Cortex of kidney (tissue), 1 donor: ENCODE results near the gene CMTM6.
"Not testable (repeated sequence)": the region's sequence is repeated elsewhere in the genome, so short reads cannot be mapped to it uniquely, and the experiment has no call there.

Experiments used
- DNase-seq: peaks from one replicate; lab custom pipeline; 2025; lab: John Stamatoyannopoulos, UW

The CMTM6 gene

DNA sequence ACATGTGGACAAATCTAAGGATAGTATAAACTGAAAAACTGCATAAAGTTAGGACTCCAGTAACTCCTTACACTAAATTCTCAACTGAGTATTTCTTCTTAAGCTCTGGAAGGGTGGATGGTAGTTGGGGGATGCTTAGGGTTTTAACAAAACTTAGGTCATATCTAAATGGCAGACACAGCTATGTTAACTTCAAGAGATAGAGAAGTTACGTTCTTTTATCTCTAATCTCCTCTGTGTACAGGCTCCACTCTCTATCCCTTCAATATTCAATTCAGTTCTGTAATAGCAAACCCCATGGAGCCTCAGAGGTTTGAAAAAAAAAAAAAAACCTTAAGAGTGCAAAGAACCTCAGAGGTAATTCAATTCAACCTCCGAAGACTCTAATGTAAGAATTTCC is 3.1 kb downstream of the CMTM6 start:
- DNase-seq, result no peak

GRCh38 chr3:32498992-32499391 is 3.7 kb downstream of the CMTM6 start:
- DNase-seq, result no peak

- no peak for DNase-seq
Observed at GRCh38 chr3:32498252-32498651, 4.4 kb downstream of the CMTM6 start.

DNA sequence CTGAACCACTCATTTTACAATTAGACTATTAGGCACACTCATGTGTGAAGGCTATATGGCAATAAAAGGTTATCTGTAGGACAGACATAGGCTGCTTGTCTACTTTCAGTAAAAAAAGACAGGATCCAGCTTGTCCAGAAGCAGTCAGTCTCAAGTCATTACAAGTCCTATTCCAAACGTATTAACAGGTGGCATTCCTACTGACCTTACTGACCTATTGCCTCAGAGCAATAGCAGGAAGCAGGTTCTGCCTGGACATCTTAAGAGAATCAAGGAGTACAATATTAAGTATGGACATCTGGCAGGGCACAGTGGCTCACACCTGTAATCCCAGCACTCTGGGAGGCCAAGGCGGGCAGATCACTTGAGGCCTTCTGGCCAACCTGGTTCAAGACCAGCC is 7.0 kb downstream of the CMTM6 start:
- no peak for DNase-seq

- no peak for DNase-seq
Observed at GRCh38 chr3:32495085-32495484, 7.6 kb downstream of the CMTM6 start.

DNA sequence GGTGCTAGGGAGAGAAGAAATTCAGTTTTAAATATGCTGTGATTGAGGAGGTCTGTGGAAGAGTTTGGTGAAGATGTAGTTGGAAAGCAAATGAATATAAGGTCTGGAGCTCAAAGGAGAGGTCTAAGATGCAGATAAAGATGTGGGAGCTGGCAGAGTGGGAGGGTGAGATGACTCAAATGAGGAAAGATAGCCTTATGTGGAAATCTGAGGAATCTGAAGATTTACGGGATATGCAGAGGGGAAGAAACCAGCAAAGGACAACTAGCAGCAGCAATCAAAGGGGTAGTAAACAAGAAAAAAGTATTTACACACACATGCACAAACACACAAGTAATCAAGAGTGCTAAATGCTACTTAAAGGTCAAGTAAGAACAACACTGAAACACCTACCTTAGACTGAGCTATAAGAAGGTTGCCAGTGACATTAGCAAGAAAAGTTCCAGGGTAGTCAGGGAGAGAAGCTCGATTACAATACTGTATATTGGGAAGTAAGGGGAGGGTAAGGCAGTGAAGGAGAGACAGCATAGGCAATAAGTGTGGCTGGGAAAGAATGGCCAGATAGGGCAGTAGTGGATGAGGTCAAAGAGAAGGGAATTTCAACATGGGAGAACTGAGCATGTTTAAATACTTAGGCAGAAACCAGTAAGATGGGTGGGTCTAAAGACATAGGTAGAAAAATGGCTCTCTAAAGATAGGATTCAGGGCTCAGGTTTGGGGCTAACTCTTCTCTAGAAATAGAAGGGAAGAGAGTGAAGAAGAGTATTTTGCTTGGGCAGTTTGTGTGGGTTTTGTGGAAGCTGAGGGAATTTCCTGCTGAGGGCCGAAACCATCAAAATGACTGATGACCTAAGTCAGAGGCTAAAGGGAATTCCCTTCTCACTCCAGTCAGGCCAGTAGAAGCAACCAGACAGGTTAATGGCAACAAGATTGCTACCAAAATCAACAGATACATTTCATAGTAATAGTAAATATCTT is 8.9 kb downstream of the CMTM6 start:
- DNase-seq, result no peak

DNA sequence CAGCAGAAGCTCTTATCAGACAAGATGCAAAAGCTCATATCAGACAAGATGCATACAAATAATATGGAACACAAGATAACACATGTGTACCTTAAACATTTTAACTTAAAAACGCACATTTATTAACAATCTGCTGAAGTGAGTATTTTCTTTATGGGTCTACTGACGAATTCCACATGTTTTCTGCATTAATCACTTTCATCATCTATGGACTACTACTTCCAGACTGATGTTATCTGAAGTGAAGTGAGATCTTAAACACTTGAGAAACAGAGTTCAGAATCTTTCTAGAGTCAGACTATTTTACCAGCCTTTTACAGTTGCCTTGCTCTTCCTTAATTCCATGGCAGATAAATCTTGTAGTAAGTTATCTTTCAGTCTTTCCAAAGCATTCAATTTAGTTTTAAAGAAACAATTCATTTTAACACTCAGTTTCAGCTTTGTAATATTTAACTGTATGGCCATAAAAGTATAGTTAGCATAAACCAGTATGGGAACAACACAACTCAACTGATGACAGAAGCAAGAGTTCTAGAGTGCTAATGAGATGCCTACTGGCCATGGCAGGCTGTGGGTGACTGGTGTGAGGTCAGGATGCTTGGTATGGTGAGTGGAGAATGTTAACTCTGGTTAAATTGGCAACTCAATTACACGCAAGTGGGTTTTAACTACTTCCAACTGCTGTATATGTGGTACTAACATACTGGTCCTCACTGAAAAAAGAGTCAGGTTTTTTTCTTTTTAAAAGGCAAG is 9.8 kb downstream of the CMTM6 start:
- DNase-seq, result no peak

DNA sequence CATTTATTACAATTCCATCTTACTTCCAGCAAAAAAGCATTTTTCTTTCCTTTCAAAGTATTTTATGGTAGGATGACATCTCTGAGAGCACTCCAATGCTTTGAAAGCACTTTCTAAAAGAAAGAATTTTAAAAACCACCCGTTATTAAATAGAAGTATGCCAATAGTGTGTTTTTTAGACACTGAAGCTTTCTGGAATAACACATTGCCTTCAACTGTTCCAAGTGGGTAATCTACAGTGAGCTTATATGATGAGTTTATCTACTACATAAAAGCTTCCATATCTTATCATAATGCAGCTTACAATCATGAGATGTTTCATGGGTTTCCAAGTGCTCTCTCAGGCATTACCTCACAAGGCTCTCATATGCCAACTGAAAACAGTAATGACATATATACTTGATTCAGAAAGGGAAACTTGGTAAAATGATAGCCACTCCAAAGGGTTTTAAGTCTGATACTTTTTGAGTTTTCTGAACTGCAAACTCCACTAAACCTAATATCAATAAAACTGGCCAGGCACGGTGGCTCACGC is 14.1 kb downstream of the CMTM6 start:
- DNase-seq, result no peak

- no peak for DNase-seq
Observed at GRCh38 chr3:32487781-32488473, 14.7 kb downstream of the CMTM6 start.

DNA sequence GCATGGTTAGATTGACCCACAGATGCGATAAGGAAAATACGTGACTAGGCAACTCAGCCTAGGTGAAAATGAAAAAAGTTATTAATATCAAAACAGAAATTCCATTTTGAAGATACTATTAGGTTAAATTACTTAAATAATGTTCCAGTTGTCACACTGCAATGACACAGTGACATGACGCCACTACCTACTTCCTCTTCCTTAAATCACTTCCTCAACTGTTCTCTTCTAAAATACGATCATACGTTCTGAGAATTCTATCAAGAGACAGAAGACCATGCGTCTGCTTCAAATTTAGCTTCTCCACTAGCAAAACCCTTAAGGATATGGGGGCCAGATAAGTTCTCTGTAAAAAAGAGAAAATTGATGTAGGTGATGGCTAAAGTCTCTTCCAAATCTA is 18.2 kb downstream of the CMTM6 start:
- no peak for DNase-seq

GRCh38 chr3:32483772-32484171 is 18.9 kb downstream of the CMTM6 start:
- no peak for DNase-seq

- DNase-seq, result no peak
Observed at GRCh38 chr3:32482693-32483092, 20.0 kb downstream of the CMTM6 start.

- DNase-seq, result no peak
Observed at GRCh38 chr3:32481791-32482631, 20.6 kb downstream of the CMTM6 start.

DNA sequence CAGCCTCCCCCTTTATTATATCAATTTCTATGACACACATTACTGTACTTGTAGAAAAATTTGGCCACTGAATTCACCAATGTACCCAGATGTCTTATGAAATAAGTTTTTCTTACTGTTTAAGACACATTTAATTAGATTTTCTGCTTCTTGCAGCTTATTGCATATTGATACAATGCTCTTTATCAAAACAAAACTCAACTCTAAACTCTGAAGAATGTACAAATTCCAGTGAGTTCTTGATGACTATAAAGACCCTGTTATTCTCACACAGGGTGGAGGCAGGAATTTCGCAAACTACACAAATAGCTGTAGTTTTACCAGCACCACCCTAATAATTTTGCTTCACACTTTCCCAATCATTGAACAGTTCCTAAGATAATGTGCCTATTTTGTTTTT is 22.0 kb downstream of the CMTM6 start:
- DNase-seq, result no peak

DNA sequence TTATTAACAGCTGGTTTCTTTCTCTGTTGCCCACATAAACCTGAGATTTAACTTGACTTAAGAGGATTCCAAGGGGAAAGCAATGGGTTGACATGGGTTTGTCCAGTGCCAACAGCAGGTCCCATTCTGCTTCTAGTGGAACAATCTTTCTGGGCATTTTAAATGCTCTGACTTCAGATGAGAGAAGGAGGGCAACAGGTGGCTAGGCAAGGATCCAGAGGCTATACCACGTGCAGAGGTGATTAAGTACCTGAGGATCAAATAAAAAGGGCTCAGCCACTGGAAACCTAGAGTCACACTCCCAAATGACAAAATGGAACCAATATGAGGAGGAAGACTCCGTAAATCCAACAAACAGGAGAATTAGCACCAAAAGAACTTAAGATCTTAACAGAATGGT is 28.5 kb downstream of the CMTM6 start:
- DNase-seq, result no peak

DNA sequence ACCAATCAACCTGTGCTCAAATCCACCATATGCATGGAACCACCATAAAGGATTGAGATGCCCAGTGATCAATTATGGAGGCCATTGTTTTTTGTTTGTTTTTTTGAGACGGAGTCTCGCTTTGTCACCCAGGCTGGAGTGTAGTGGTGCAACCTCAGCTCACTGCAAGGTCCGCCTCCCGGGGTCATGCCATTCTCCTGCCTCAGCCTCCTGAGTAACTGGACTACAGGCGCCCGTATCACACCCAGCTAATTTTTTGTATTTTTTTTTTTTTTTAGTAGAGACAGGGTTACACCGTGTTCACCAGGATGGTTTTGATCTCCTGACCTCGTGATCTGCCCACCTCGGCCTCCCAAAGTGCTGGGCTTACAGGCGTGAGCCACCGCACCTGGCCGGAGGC is 30.5 kb downstream of the CMTM6 start:
- not testable (repeated sequence) for DNase-seq

GRCh38 chr3:32471246-32471645 is 31.4 kb downstream of the CMTM6 start:
- no peak for DNase-seq

GRCh38 chr3:32470362-32470761 is 32.3 kb downstream of the CMTM6 start:
- no peak for DNase-seq

DNA sequence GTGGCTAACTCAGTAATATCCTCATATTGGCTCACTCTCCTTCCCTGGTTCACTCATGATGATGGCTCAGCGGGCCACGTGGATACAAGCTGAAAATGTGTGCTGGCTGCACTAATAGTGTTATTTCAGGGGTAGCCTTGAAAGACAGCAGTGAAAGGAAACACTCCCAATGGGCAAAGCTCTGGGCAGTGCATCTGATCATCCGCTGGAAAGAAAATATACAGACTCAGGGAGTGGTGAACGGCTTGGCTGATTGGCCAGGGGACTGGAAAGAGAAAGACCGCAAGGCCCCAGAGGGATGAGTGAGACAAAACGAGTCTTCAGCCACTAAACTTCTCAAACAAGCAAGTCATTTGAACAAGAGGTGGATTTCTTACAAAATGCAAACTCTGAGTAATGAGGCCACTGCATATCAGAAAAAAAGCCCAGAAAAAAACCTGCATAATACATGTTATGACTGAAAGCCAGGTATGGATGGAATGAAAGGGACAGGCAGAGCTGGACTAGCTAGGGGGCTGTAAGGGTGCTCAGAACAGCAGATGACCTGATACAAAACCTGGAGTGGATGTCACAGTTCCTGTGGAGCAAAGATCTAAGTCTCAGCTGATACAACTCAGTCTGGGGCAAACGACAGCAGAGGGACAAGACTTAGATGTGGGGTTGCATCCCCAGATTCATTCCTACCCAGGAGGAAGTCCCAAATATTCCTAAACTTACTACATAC is 33.3 kb downstream of the CMTM6 start:
- no peak for DNase-seq

DNA sequence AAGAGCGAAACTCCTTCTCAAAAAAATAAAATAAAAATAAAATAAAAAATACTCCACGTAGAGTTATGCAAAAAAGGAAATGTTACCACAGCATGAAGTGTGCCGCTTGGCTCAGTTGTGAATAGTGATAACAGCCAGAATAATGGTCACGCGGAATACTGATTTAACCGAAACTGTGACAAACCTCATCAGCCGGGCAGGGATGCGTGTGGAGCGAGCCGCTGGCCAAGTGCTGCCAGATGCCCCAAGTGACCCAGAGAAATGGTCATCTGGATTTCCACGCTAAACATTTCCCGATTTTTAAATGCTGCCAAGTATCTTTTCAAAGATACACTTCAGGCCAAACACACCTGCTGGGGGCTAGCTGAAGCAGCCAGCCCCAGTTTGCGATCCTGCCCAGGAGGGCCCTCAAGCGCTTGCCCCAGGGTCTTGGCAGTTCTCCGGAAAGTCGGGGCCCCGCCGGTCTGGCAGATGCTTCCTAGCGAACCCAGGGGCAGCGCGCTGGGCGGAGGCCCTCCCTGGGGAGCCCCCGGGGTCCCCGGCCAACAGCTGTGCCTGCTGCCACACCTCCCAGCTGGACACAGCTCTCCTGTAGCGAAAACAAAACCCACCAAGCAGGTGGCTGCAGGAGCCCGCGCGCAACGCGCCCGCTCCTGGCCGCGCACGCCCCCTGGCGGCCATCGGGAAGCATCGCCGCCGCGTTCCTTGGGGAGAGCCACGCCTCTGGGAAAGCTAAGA is 35.1 kb downstream of the CMTM6 start:
- no peak for DNase-seq
